WERI-Rb-1 (cell line): ENCODE data around the gene PSEN1.
"Not testable (repeated sequence)": the region's sequence is repeated elsewhere in the genome, so short reads cannot be mapped to it uniquely, and the experiment has no call there.

ENCODE experiments used
- DNase-seq: peaks from one replicate; pipeline ENCODE4 v3.0.0-alpha.2; 2020
- H3K27ac ChIP-seq: fragments of 250-450 bp; sonication (Bioruptor Pico); 2 replicates; pipeline ENCODE4 v1.5.1; 2020; ENCODE audit warnings: mild to moderate bottlenecking, moderate library complexity
- H3K27me3 ChIP-seq: fragments of 250-450 bp; sonication (Bioruptor Pico); 2 replicates; pipeline ENCODE4 v1.5.1; 2021; ENCODE audit warnings: mild to moderate bottlenecking, low read depth, moderate library complexity; ENCODE audit not compliant: insufficient read depth, severe bottlenecking
- H3K36me3 ChIP-seq: fragments of 250-450 bp; sonication (Bioruptor Pico); 2 replicates; pipeline ENCODE4 v1.5.1; 2020; ENCODE audit warnings: mild to moderate bottlenecking, moderate library complexity
- H3K4me3 ChIP-seq: 2 replicates; pipeline ENCODE4 v1.5.1; 2011; ENCODE audit warnings: low read depth, mild to moderate bottlenecking, control low read depth, low read length
- H3K9me3 ChIP-seq: fragments of 250-450 bp; sonication (Bioruptor Pico); 2 replicates; pipeline ENCODE4 v1.5.1; 2021; ENCODE audit warnings: mild to moderate bottlenecking, moderate library complexity; ENCODE audit not compliant: severe bottlenecking
- CTCF ChIP-seq: IDR thresholded peaks from 2 replicates; pipeline ENCODE4 v1.5.1; 2011; ENCODE audit warnings: low read depth, mild to moderate bottlenecking, control low read depth, inconsistent platforms, low read length

Gene PSEN1

DNA sequence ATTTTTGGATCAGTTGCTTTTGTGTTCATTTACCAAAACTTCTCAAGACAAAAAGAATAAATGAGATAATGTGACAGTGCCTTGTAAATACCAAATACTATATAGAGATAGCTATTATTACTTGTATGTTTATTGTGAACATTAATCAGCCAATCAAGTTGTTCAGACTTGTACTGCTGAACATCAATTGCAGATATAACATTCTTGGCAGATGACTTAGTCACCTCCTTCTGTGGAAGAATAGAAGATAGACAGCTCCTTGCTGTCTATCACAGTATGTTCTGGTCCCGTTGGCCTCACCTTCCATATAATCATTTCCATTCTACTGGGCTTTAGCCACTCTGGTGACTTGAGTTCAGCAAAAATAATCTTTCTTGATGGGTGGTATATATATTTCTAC, 30.1 kb downstream of the PSEN1 start:
- no peak for TF ChIP-seq CTCF
- no peaks in the 10 kb centered on the region for H3K9me3 ChIP-seq
- H3K27me3 ChIP-seq = no peaks in the 10 kb centered on the region
- no peak overlapping the region for H3K27ac ChIP-seq
- no peak for DNase-seq
- peaks cover 28% of the 10 kb centered on the region for H3K36me3 ChIP-seq
- H3K4me3 ChIP-seq = no peak overlapping the region

GRCh38 chr14:73167727-73168126, 31.4 kb downstream of the PSEN1 start:
- Histone ChIP-seq H3K27me3 (no peaks in the 10 kb centered on the region), H3K4me3 (no peak overlapping the region), H3K36me3 (peaks cover 32% of the 10 kb centered on the region), H3K27ac (no peak overlapping the region), H3K9me3 (no peaks in the 10 kb centered on the region)
- no peak for TF ChIP-seq CTCF
- DNase-seq = no peak

DNA sequence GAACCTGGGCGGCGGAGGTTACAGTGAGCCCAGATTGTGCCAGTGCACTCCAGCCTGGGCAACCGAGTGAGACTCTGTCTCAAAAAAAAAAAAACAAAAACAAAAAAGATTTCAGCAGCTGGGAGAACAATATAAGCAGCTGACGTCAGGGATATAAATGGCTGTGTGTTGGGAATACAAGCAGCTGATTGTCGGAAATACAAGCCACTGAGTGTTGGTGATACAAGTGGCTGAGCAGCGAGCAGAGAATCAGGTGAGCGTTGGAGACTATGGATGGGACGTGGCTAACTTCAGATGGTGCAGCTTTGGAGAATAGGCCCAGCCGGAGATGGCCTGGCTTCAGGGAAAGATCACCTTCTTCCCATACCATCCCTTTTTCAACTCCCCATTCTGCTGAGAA, 32.0 kb downstream of the PSEN1 start:
- H3K27me3 ChIP-seq = no peaks in the 10 kb centered on the region
- DNase-seq = no peak
- peaks cover 37% of the 10 kb centered on the region for H3K36me3 ChIP-seq
- H3K27ac ChIP-seq = no peak overlapping the region
- no peak for TF ChIP-seq CTCF
- H3K9me3 ChIP-seq = no peaks in the 10 kb centered on the region
- H3K4me3 ChIP-seq = no peak overlapping the region

DNA sequence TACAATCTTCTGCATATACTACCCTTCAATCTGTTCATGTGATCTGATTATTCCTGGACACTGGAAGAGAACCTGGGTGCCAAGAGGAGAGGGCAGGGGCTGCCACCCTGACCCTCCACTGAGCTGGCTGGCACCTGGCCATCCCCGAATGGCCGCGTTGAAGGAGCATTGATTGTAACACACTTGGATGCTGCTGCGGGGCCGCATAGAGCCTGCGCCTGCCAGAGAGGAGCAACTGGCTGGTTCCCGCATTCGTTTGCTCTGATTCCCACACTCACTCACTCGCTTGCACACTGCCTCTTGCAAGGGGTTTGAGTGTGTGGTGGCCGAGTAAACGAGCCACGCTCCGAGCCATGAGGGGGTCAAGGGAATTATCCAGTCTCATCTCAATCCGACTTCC, 32.4 kb downstream of the PSEN1 start:
- H3K9me3 ChIP-seq = no peaks in the 10 kb centered on the region
- TF ChIP-seq CTCF = no peak

DNA sequence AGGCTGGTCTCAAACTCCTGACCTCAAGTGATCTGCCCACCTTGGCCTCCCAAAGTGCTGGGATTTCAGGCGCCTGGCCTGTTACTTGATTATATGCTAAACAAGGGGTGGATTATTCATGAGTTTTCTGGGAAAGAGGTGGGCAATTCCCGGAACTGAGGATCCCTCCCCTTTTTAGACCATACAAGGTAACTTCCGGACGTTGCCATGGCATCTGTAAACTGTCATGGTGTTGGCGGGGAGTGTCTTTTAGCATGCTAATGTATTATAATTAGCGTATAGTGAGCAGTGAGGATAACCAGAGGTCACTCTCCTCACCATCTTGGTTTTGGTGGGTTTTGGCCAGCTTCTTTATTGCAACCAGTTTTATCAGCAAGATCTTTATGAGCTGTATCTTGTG, 33.5 kb downstream of the PSEN1 start:
- peaks cover 53% of the 10 kb centered on the region for H3K36me3 ChIP-seq
- H3K4me3 ChIP-seq, DNase-seq, H3K9me3 ChIP-seq, H3K27me3 ChIP-seq, H3K27ac ChIP-seq: not testable (repeated sequence)

More for the DNA sequence above, 32.4 kb downstream of the PSEN1 start:
- Histone ChIP-seq H3K27ac (no peak overlapping the region), H3K36me3 (peaks cover 41% of the 10 kb centered on the region), H3K4me3 (no peak overlapping the region), H3K27me3 (no peaks in the 10 kb centered on the region)
- DNase-seq = no peak

- H3K27me3 ChIP-seq = no peaks in the 10 kb centered on the region
- TF ChIP-seq CTCF = no peak
- no peaks in the 10 kb centered on the region for H3K9me3 ChIP-seq
- H3K27ac ChIP-seq = no peak overlapping the region
- H3K4me3 ChIP-seq = no peak overlapping the region
- peaks cover 57% of the 10 kb centered on the region for H3K36me3 ChIP-seq
- no peak for DNase-seq
Observed at GRCh38 chr14:73170686-73171085, 34.4 kb downstream of the PSEN1 start.
